Measurements from ENCODE around the gene ARHGAP32. TPM values are rescaled to one million over a fixed set of nuclear protein-coding genes. Genes with fewer than 3 reads are reported as not detected.

The ARHGAP32 gene
- total and polyA plus RNA-seq, 7 donors = 9.2 to 20.0 (median 12.0) TPM

DNA sequence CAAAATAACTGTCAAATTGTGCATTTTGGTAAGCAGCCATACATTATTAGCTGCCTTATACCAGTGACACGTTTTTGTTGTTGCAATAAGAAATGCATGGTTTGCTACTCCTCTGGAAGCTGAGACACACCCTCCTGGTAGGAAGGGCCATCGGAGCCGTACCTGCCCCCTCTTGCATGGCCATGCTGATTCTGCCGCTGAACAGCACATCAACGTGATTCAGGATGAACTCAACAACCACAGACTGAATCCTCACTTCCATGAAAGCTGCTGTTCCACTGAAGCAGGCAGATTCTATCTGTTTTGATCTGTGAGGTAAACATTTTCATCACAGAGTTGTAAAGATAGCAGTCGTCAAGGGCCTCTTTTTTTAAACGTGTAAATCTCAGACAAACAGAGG, 210.9 kb downstream of the ARHGAP32 start:
- no peaks in the 10 kb centered on the region for H3K27me3 ChIP-seq
- DNase-seq = no peak
- intact Hi-C loops (cut with DNase I) = no loop called here
- no peak overlapping the region for H3K4me3 ChIP-seq
- no peaks in the 10 kb centered on the region for H3K9me3 ChIP-seq
- H3K27ac ChIP-seq = no peak overlapping the region
- no peaks in the 10 kb centered on the region for H3K4me1 ChIP-seq
- TF ChIP-seq, protein P1, sequence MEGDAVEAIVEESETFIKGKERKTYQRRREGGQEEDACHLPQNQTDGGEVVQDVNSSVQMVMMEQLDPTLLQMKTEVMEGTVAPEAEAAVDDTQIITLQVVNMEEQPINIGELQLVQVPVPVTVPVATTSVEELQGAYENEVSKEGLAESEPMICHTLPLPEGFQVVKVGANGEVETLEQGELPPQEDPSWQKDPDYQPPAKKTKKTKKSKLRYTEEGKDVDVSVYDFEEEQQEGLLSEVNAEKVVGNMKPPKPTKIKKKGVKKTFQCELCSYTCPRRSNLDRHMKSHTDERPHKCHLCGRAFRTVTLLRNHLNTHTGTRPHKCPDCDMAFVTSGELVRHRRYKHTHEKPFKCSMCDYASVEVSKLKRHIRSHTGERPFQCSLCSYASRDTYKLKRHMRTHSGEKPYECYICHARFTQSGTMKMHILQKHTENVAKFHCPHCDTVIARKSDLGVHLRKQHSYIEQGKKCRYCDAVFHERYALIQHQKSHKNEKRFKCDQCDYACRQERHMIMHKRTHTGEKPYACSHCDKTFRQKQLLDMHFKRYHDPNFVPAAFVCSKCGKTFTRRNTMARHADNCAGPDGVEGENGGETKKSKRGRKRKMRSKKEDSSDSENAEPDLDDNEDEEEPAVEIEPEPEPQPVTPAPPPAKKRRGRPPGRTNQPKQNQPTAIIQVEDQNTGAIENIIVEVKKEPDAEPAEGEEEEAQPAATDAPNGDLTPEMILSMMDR (IDR thresholded peaks at IDR 0.05) = no peak
- TF ChIP-seq EP300 (IDR thresholded peaks at IDR 0.05) = no peak
- no peak for TF ChIP-seq POLR2A (IDR thresholded peaks at IDR 0.05)
- no peak for TF ChIP-seq POLR2AphosphoS5 (IDR thresholded peaks at IDR 0.05)
- H3K36me3 ChIP-seq = peaks cover 0 to 62% (median 16%) of the 10 kb centered on the region in 4 donors
- 49 to 72% methylated on average over 7 of the region's 7 CpGs for WGBS, 2 donors

GRCh38 chr11:128970598-128971190, 221.4 kb downstream of the ARHGAP32 start:
- Histone ChIP-seq H3K36me3 (peaks cover 14 to 73% (median 34%) of the 10 kb centered on the region in 4 donors), H3K27me3 (no peaks in the 10 kb centered on the region), H3K9me3 (no peaks in the 10 kb centered on the region), H3K4me1 (no peaks in the 10 kb centered on the region), H3K4me3 (no peak overlapping the region), H3K27ac (no peak overlapping the region)
- intact Hi-C loops (cut with DNase I) = no loop called here
- 92 to 95% methylated on average over 13 of the region's 13 CpGs for WGBS, 2 donors
- no peak for DNase-seq
- TF ChIP-seq EP300 (IDR thresholded peaks at IDR 0.05) (no peak), POLR2A (IDR thresholded peaks at IDR 0.05) (no peak), POLR2AphosphoS5 (IDR thresholded peaks at IDR 0.05) (no peak)
- TF ChIP-seq, protein P1 (IDR thresholded peaks at IDR 0.05) = no peak

DNA sequence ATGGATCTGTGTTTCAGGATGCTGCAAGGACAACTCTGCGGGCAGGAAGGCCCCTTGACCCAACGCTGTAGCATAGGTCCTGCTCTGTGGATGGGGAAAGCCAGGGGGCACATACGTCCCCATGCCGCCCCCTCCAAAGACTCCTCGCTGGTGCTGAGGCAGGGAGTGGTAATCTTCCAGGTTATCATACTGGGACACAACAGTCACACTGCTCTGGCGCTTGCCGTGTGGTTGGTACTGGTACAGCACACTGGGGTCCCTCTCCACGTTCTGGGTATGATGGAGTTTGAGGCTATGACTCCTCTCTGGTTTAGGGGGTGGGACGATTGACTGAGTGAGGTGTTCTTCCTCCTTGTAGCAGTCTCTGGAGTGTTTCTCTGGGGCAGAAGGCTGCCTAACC, 223.2 kb downstream of the ARHGAP32 start:
- H3K27ac ChIP-seq = no peak overlapping the region
- H3K4me1 ChIP-seq = no peaks in the 10 kb centered on the region
- TF ChIP-seq EP300 (IDR thresholded peaks at IDR 0.05) (no peak), POLR2A (IDR thresholded peaks at IDR 0.05) (no peak), POLR2AphosphoS5 (IDR thresholded peaks at IDR 0.05) (no peak)
- TF ChIP-seq, protein P1 (IDR thresholded peaks at IDR 0.05) = no peak
- H3K27me3 ChIP-seq = no peaks in the 10 kb centered on the region
- H3K4me3 ChIP-seq = no peak overlapping the region
- no peaks in the 10 kb centered on the region for H3K9me3 ChIP-seq
- 93 to 94% methylated on average over 9 of the region's 9 CpGs for WGBS, 2 donors
- DNase-seq = no peak
- intact Hi-C loops (cut with DNase I) = no loop called here
- H3K36me3 ChIP-seq = peaks cover 9 to 57% (median 27%) of the 10 kb centered on the region in 4 donors

- intact Hi-C loops (cut with DNase I) = no loop called here
- WGBS, 2 donors = 73 to 84% methylated on average over 6 of the region's 6 CpGs
- Histone ChIP-seq H3K9me3 (no peaks in the 10 kb centered on the region), H3K4me1 (no peaks in the 10 kb centered on the region), H3K4me3 (no peak overlapping the region), H3K36me3 (peaks cover 0 to 44% (median 16%) of the 10 kb centered on the region in 4 donors), H3K27me3 (no peaks in the 10 kb centered on the region), H3K27ac (no peak overlapping the region)
- DNase-seq = no peak
- no peak for TF ChIP-seq EP300 (IDR thresholded peaks at IDR 0.05)
- TF ChIP-seq, protein P1 (IDR thresholded peaks at IDR 0.05) = no peak
- TF ChIP-seq POLR2AphosphoS5 (IDR thresholded peaks at IDR 0.05) = no peak
- no peak for TF ChIP-seq POLR2A (IDR thresholded peaks at IDR 0.05)
Measured at GRCh38 chr11:128967578-128967977, 224.5 kb downstream of the ARHGAP32 start.

DNA sequence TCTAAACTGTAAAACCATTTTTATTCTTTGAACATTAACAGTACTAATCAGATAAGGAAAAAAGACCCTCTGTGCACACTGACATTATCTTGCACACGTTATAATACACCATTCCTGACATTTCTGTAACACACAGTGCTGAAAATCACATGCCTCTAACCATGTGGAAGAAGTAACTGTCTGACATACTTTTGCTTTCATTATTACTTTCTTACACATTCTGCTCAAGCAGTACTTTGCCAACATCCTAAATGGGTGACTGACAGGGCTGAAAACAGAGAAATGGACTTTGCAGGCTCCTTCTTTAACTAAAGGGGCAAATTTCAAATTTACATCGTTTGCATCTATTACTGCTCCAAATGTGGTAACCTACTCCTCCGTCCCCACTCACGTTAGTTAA, 226.6 kb downstream of the ARHGAP32 start:
- peaks cover 0 to 23% (median 6%) of the 10 kb centered on the region in 4 donors for H3K36me3 ChIP-seq
- H3K4me3 ChIP-seq = no peak overlapping the region
- 37 to 60% methylated on average over 4 of the region's 4 CpGs for WGBS, 2 donors
- no peak for DNase-seq
- no peak overlapping the region for H3K27ac ChIP-seq
- H3K4me1 ChIP-seq = no peaks in the 10 kb centered on the region
- intact Hi-C loops (cut with DNase I) = no loop called here
- TF ChIP-seq POLR2A (IDR thresholded peaks at IDR 0.05) (no peak), POLR2AphosphoS5 (IDR thresholded peaks at IDR 0.05) (no peak), EP300 (IDR thresholded peaks at IDR 0.05) (no peak)
- TF ChIP-seq, protein P1 (IDR thresholded peaks at IDR 0.05) = no peak
- H3K27me3 ChIP-seq = no peaks in the 10 kb centered on the region
- H3K9me3 ChIP-seq = no peaks in the 10 kb centered on the region
